Measurements from ENCODE around the gene CIROP. TPM values are rescaled to one million over a fixed set of nuclear protein-coding genes. Genes with fewer than 3 reads are reported as not detected.

Gene CIROP
- total and polyA plus RNA-seq, 7 donors, result 0.27 TPM; not detected in 6

- DNase-seq, result no peak
- WGBS, 2 donors, result 69 to 81% methylated on average over 3 of the region's 3 CpGs
- intact Hi-C loops (cut with DNase I), result no loop called here
- Histone ChIP-seq H3K27me3 (peaks cover 0 to 4% (median 0%) of the 10 kb centered on the region in 3 donors), H3K9me3 (no peaks in the 10 kb centered on the region), H3K4me1 (peaks cover 0 to 11% (median 9%) of the 10 kb centered on the region in 4 donors), H3K27ac (no peak overlapping the region), H3K36me3 (peaks cover 0 to 9% (median 2%) of the 10 kb centered on the region in 4 donors), H3K4me3 (no peak overlapping the region)
- no peak for TF ChIP-seq POLR2A (IDR thresholded peaks at IDR 0.05)
- TF ChIP-seq EP300 (IDR thresholded peaks at IDR 0.05), result no peak
- TF ChIP-seq CTCF (IDR thresholded peaks at IDR 0.05), result no peak
- no peak for TF ChIP-seq POLR2AphosphoS5 (IDR thresholded peaks at IDR 0.05)
These were observed 20.2 kb upstream of the CIROP start for GRCh38 chr14:23125011-23125410.

GRCh38 chr14:23124337-23124954 lies 19.7 kb upstream of the CIROP start:
- Histone ChIP-seq H3K4me3 (no peak overlapping the region), H3K27me3 (peaks cover 0 to 4% (median 0%) of the 10 kb centered on the region in 3 donors), H3K36me3 (peaks cover 0 to 4% (median 2%) of the 10 kb centered on the region in 4 donors), H3K9me3 (no peaks in the 10 kb centered on the region), H3K4me1 (peaks cover 0 to 11% (median 9%) of the 10 kb centered on the region in 4 donors), H3K27ac (no peak overlapping the region)
- intact Hi-C loops (cut with DNase I), result no loop called here
- TF ChIP-seq EP300 (IDR thresholded peaks at IDR 0.05) (no peak), CTCF (IDR thresholded peaks at IDR 0.05) (no peak), POLR2AphosphoS5 (IDR thresholded peaks at IDR 0.05) (no peak), POLR2A (IDR thresholded peaks at IDR 0.05) (no peak)
- WGBS, 2 donors, result 92 to 94% methylated on average over 13 of the region's 13 CpGs
- DNase-seq, result no peak

GRCh38 chr14:23123419-23123818 lies 18.6 kb upstream of the CIROP start:
- H3K36me3 ChIP-seq, result peaks cover 0 to 1% (median 0%) of the 10 kb centered on the region in 4 donors
- peaks cover 0 to 11% (median 9%) of the 10 kb centered on the region in 4 donors for H3K4me1 ChIP-seq
- peaks cover 0 to 4% (median 0%) of the 10 kb centered on the region in 3 donors for H3K27me3 ChIP-seq
- H3K4me3 ChIP-seq, result no peak overlapping the region
- TF ChIP-seq CTCF (IDR thresholded peaks at IDR 0.05) (no peak), EP300 (IDR thresholded peaks at IDR 0.05) (no peak), POLR2AphosphoS5 (IDR thresholded peaks at IDR 0.05) (no peak), POLR2A (IDR thresholded peaks at IDR 0.05) (no peak)
- no peak overlapping the region for H3K27ac ChIP-seq
- DNase-seq, result peak; percentile 76
- intact Hi-C loops (cut with DNase I), result no loop called here
- H3K9me3 ChIP-seq, result no peaks in the 10 kb centered on the region
- WGBS, 2 donors, result 16 to 67% methylated on average over 8 of the region's 8 CpGs

- peak; percentile 55 for DNase-seq
- TF ChIP-seq POLR2AphosphoS5 (IDR thresholded peaks at IDR 0.05) (no peak), CTCF (IDR thresholded peaks at IDR 0.05) (no peak), EP300 (IDR thresholded peaks at IDR 0.05) (no peak), POLR2A (IDR thresholded peaks at IDR 0.05) (no peak)
- peaks cover 0 to 4% (median 0%) of the 10 kb centered on the region in 3 donors for H3K27me3 ChIP-seq
- no peaks in the 10 kb centered on the region for H3K36me3 ChIP-seq
- no peak overlapping the region for H3K4me3 ChIP-seq
- H3K4me1 ChIP-seq, result peaks cover 0 to 11% (median 9%) of the 10 kb centered on the region in 4 donors
- intact Hi-C loops (cut with DNase I), result no loop called here
- no peaks in the 10 kb centered on the region for H3K9me3 ChIP-seq
- H3K27ac ChIP-seq, result no peak overlapping the region
- 96% methylated on average over 6 of the region's 6 CpGs for WGBS, 2 donors
These were observed 17.3 kb upstream of the CIROP start for GRCh38 chr14:23122086-23122485.

Data from sigmoid colon (tissue), 7 donors.